Endothelial cell of coronary artery (primary cell): ENCODE measurements around the gene IFT81. TPM values are rescaled to one million over a fixed set of nuclear protein-coding genes. Genes with fewer than 3 reads are reported as not detected.

Experiments
- total RNA-seq: library from RNA; depleted of rRNA; stranded (reverse); fragments of >200 nt; gene quantifications from 2 replicates; pipeline ENCODE4 v1.2.3, GENCODE V29; 2014

IFT81 gene
- total RNA-seq = 10.6 and 11.0 TPM in 2 replicates

GRCh38 chr12:110124269-110124995 lies at the start of gene IFT81:
Gene IFT81 (plus strand): TSS chr12:110124357. CDS start chr12:110127381, 3,024 bp downstream.

Other genes starting within 250 kb of the IFT81 start
- gene GLTP, start 243.8 kb upstream of the IFT81 start, total RNA-seq = 54.7 and 60.9 TPM in 2 replicates
- gene TCHP, start 224.1 kb upstream of the IFT81 start, total RNA-seq = 10.7 and 12.5 TPM in 2 replicates
- gene GIT2, start 128.0 kb upstream of the IFT81 start, total RNA-seq = 42.8 and 47.0 TPM in 2 replicates
- gene ANKRD13A, start 124.9 kb upstream of the IFT81 start, total RNA-seq = 26.6 and 32.0 TPM in 2 replicates
- 15.6 and 26.6 TPM in 2 replicates for gene C12orf76, start 75.8 kb upstream of the IFT81 start, total RNA-seq
- gene ATP2A2, start 156.9 kb downstream of the IFT81 start, total RNA-seq = 99.8 and 148 TPM in 2 replicates